ENCODE results near the gene GPRIN3.
"Not testable (repeated sequence)": the region's sequence is repeated elsewhere in the genome, so short reads cannot be mapped to it uniquely, and the experiment has no call there.

GPRIN3 gene

GRCh38 chr4:89288430-89288829 is 19.2 kb downstream of the GPRIN3 start:
- no peak for DNase-seq

- DNase-seq: no peak
Observed at GRCh38 chr4:89287945-89288344, 19.7 kb downstream of the GPRIN3 start.

- no peak for DNase-seq
Observed at GRCh38 chr4:89285745-89286144, 21.9 kb downstream of the GPRIN3 start.

- DNase-seq: no peak
Observed at GRCh38 chr4:89284828-89285227, 22.8 kb downstream of the GPRIN3 start.

- DNase-seq: no peak
Observed at GRCh38 chr4:89284020-89284424, 23.6 kb downstream of the GPRIN3 start.

- no peak for DNase-seq
Observed at GRCh38 chr4:89283226-89284009, 24.2 kb downstream of the GPRIN3 start.

GRCh38 chr4:89279385-89279784 is 28.2 kb downstream of the GPRIN3 start:
- DNase-seq: no peak

- DNase-seq: no peak
Observed at GRCh38 chr4:89277412-89277811, 30.2 kb downstream of the GPRIN3 start.

GRCh38 chr4:89276296-89276695 is 31.3 kb downstream of the GPRIN3 start:
- DNase-seq: no peak

GRCh38 chr4:89275587-89275986 is 32.0 kb downstream of the GPRIN3 start:
- DNase-seq: no peak

- DNase-seq: no peak
Observed at GRCh38 chr4:89273741-89274141, 33.9 kb downstream of the GPRIN3 start.

- no peak for DNase-seq
Observed at GRCh38 chr4:89270792-89271191, 36.8 kb downstream of the GPRIN3 start.

- DNase-seq: no peak
Observed at GRCh38 chr4:89269121-89269666, 38.4 kb downstream of the GPRIN3 start.

- no peak for DNase-seq
Observed at GRCh38 chr4:89268679-89269078, 38.9 kb downstream of the GPRIN3 start.

GRCh38 chr4:89267846-89268245 is 39.8 kb downstream of the GPRIN3 start:
- no peak for DNase-seq

GRCh38 chr4:89267392-89267791 is 40.2 kb downstream of the GPRIN3 start:
- DNase-seq: no peak

GRCh38 chr4:89266128-89266527 is 41.5 kb downstream of the GPRIN3 start:
- no peak for DNase-seq

- no peak for DNase-seq
Observed at GRCh38 chr4:89263265-89263664, 44.3 kb downstream of the GPRIN3 start.

- no peak for DNase-seq
Observed at GRCh38 chr4:89259301-89260028, 48.1 kb downstream of the GPRIN3 start.

GRCh38 chr4:89258506-89258905 is 49.1 kb downstream of the GPRIN3 start:
- DNase-seq: no peak

GRCh38 chr4:89257376-89257775 is 50.2 kb downstream of the GPRIN3 start:
- no peak for DNase-seq

GRCh38 chr4:89256203-89256800 is 51.3 kb downstream of the GPRIN3 start:
- DNase-seq: no peak

- peak; percentile 56 for DNase-seq
Observed at GRCh38 chr4:89254847-89255246, 52.8 kb downstream of the GPRIN3 start.

- DNase-seq: not testable (repeated sequence)
Observed at GRCh38 chr4:89254347-89254746, 53.3 kb downstream of the GPRIN3 start.

All from stimulated activated CD8-positive, alpha-beta memory T cell treated with anti-CD3 and anti-CD28 coated beads, Interleukin-4, amount 100 ng/mL, for 48 hours (primary cell).